ENCODE data around the gene IRAK2.

DNA sequence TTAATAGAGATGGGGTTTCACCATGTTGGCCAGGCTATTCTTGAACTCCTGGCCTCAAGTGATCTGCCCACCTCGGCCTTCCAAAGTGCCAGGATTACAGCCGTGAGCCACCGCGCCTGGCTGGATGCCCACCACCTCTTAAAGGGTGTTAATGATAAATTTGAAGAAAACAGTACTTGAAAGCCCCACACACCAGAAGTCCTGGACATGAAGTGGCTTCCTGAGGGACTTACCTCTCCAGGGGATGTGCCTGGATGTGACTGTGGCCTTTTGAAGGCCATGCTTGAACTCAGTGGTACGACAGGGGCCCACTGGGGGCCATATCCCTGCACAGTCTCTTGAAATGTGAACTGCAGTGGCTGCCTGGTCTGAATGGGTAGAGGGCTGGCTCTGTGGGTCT lies 18.2 kb downstream of the IRAK2 start:
- TF ChIP-seq, protein P1, sequence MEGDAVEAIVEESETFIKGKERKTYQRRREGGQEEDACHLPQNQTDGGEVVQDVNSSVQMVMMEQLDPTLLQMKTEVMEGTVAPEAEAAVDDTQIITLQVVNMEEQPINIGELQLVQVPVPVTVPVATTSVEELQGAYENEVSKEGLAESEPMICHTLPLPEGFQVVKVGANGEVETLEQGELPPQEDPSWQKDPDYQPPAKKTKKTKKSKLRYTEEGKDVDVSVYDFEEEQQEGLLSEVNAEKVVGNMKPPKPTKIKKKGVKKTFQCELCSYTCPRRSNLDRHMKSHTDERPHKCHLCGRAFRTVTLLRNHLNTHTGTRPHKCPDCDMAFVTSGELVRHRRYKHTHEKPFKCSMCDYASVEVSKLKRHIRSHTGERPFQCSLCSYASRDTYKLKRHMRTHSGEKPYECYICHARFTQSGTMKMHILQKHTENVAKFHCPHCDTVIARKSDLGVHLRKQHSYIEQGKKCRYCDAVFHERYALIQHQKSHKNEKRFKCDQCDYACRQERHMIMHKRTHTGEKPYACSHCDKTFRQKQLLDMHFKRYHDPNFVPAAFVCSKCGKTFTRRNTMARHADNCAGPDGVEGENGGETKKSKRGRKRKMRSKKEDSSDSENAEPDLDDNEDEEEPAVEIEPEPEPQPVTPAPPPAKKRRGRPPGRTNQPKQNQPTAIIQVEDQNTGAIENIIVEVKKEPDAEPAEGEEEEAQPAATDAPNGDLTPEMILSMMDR (IDR thresholded peaks at IDR 0.05; ENCODE audit: low read depth, low read length), result no peak
- TF ChIP-seq POLR2A (IDR thresholded peaks at IDR 0.05; ENCODE audit: extremely low read depth, insufficient read length) (no peak), MYC (IDR thresholded peaks at IDR 0.05; ENCODE audit: low read depth, low read length) (no peak)
- TF ChIP-seq, protein P2, sequence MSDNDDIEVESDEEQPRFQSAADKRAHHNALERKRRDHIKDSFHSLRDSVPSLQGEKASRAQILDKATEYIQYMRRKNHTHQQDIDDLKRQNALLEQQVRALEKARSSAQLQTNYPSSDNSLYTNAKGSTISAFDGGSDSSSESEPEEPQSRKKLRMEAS (IDR thresholded peaks at IDR 0.05; ENCODE audit: low read depth, low read length), result no peak
